Smooth muscle cell (in vitro differentiated cells): ENCODE data around the gene PLCB1. TPM values are rescaled to one million over a fixed set of nuclear protein-coding genes. Genes with fewer than 3 reads are reported as not detected.

Experiments used
- DNase-seq: peaks from one replicate; lab custom pipeline; 2025; ENCODE audit not compliant: unreplicated experiment; lab: John Stamatoyannopoulos, UW
- H2AFZ ChIP-seq: fragments of 200-600 bp; sonication (generic); 2 replicates; pipeline ENCODE4 v1.6.0; 2016; ENCODE audit warnings: antibody characterized with exemption, low read depth, mild to moderate bottlenecking
- H3F3A ChIP-seq: fragments of 200-600 bp; sonication (generic); 2 replicates; pipeline ENCODE4 v1.6.0; 2017; ENCODE audit warnings: antibody characterized with exemption, low read depth
- H3K27ac ChIP-seq: fragments of 200-600 bp; sonication (generic); 2 replicates; pipeline ENCODE4 v1.5.1; 2016; ENCODE audit warnings: low read depth, mild to moderate bottlenecking
- H3K27me3 ChIP-seq: fragments of 200-600 bp; sonication (generic); 2 replicates; pipeline ENCODE4 v1.6.1; 2016; ENCODE audit warnings: low read depth, mild to moderate bottlenecking
- H3K36me3 ChIP-seq: fragments of 200-600 bp; sonication (generic); 2 replicates; pipeline ENCODE4 v1.5.1; 2016; ENCODE audit warnings: low read depth
- H3K4me1 ChIP-seq: fragments of 200-600 bp; sonication (generic); 2 replicates; pipeline ENCODE4 v1.5.1; 2016; ENCODE audit warnings: low read depth
- H3K4me2 ChIP-seq: fragments of 200-600 bp; sonication (generic); 2 replicates; pipeline ENCODE4 v1.6.0; 2016; ENCODE audit warnings: mild to moderate bottlenecking
- H3K4me3 ChIP-seq: fragments of 200-600 bp; sonication (generic); 2 replicates; pipeline ENCODE4 v1.5.1; 2016; ENCODE audit warnings: mild to moderate bottlenecking
- H3K79me2 ChIP-seq: fragments of 200-600 bp; sonication (generic); 2 replicates; pipeline ENCODE4 v1.6.0; 2016; ENCODE audit warnings: low read depth, mild to moderate bottlenecking
- H3K9ac ChIP-seq: fragments of 200-600 bp; sonication (generic); 2 replicates; pipeline ENCODE4 v1.6.0; 2016; ENCODE audit warnings: low read depth
- H3K9me3 ChIP-seq: fragments of 200-600 bp; sonication (generic); replicated peaks from 2 replicates; pipeline ENCODE4 v1.5.1; 2016; ENCODE audit warnings: low read depth
- H4K20me1 ChIP-seq: fragments of 200-600 bp; sonication (generic); 2 replicates; pipeline ENCODE4 v1.6.0; 2016; ENCODE audit warnings: low read depth
- WGBS: methylation state at CpG from one replicate; pipeline ENCODE4 v1.1.7; 2016; ENCODE audit warnings: low lambda C conversion rate; 5-methylcytosine and 5-hydroxymethylcytosine counted together
- polyA plus RNA-seq: library from polyadenylated mRNA; unstranded; fragments of >200 nt; fragmentation: Nextera tagmentation; extraction: Ambion mirVana; gene quantifications from 2 replicates; pipeline ENCODE4 v1.2.1, GENCODE V29; 2016
- total RNA-seq: library from RNA; depleted of rRNA; stranded (reverse); fragments of >200 nt; gene quantifications from 2 replicates; pipeline ENCODE4 v1.2.3, GENCODE V29; 2014
- TF ChIP-seq, protein P1 (sequence below): fragments of 200-600 bp; sonication (generic); IDR thresholded peaks from 2 replicates; pipeline ENCODE4 v1.5.1; 2017; ENCODE audit warnings: borderline replicate concordance, mild to moderate bottlenecking, antibody characterized with exemption; ENCODE audit not compliant: insufficient read depth, poor library complexity, severe bottlenecking

The PLCB1 gene
- total and polyA plus RNA-seq, 2 experiments from 2014 or later = 4.7 to 25.3 TPM

DNA sequence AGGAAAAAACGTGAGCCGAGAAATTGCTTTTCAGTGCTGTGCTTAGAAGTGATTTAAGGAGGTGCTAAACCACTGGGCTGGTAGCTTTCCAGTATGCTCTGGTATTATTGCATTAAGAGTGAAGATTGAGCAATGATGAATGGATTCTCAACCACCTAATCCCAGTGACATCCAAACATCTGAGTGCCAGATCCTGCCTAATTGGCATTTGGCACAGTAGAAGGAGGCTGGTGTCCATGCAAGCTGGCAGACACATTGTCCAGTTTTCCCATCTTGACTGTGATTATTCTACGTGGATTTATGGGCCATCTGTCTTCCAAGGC is 538.8 kb downstream of the PLCB1 start:
- H3F3A ChIP-seq = no peaks in the 10 kb centered on the region
- no peak overlapping the region for H3K9ac ChIP-seq
- 40% methylated on average over 3 of the region's 3 CpGs for WGBS
- no peak overlapping the region for H3K4me2 ChIP-seq
- H3K79me2 ChIP-seq = no peaks in the 10 kb centered on the region
- H3K27me3 ChIP-seq = peaks cover 4% of the 10 kb centered on the region
- no peaks in the 10 kb centered on the region for H3K9me3 ChIP-seq
- no peak overlapping the region for H2AFZ ChIP-seq
- H3K27ac ChIP-seq = no peak overlapping the region
- H3K36me3 ChIP-seq = no peaks in the 10 kb centered on the region
- no peak for DNase-seq
- TF ChIP-seq, protein P1, sequence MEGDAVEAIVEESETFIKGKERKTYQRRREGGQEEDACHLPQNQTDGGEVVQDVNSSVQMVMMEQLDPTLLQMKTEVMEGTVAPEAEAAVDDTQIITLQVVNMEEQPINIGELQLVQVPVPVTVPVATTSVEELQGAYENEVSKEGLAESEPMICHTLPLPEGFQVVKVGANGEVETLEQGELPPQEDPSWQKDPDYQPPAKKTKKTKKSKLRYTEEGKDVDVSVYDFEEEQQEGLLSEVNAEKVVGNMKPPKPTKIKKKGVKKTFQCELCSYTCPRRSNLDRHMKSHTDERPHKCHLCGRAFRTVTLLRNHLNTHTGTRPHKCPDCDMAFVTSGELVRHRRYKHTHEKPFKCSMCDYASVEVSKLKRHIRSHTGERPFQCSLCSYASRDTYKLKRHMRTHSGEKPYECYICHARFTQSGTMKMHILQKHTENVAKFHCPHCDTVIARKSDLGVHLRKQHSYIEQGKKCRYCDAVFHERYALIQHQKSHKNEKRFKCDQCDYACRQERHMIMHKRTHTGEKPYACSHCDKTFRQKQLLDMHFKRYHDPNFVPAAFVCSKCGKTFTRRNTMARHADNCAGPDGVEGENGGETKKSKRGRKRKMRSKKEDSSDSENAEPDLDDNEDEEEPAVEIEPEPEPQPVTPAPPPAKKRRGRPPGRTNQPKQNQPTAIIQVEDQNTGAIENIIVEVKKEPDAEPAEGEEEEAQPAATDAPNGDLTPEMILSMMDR = no peak
- H3K4me3 ChIP-seq = no peak overlapping the region
- no peaks in the 10 kb centered on the region for H3K4me1 ChIP-seq
- no peaks in the 10 kb centered on the region for H4K20me1 ChIP-seq

DNA sequence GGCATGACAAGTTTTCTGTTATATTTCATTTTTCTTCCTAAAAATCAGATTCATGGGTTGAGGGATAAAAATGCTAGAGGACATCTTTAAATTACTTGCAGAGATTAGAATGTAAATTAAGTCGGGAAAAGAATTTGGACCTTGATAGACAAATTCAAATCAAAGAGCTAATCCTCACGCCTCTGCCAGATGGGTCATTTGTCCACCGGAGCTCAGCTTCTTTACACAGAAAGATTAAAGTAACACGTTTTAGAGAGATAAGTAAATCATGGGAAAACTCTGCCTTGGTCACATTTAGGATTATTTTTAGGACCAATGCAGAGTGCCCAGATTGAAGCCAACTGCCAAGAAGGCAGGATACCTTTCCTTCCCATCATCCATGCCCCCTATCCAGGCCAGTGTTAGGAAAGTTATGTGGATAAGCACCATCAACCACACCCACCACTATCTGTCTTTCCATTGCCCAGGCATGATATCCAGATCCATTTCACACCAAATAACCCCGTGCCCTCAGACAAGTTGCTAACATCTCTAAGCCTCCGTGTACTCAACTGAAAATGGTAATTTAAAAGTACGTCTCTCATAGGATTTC is 539.4 kb downstream of the PLCB1 start:
- H3K4me3 ChIP-seq = no peak overlapping the region
- H2AFZ ChIP-seq = no peak overlapping the region
- H4K20me1 ChIP-seq = no peaks in the 10 kb centered on the region
- no peak overlapping the region for H3K4me2 ChIP-seq
- H3K27ac ChIP-seq = no peak overlapping the region
- no peaks in the 10 kb centered on the region for H3K79me2 ChIP-seq
- peaks cover 4% of the 10 kb centered on the region for H3K27me3 ChIP-seq
- WGBS = 53% methylated on average over 7 of the region's 7 CpGs
- no peaks in the 10 kb centered on the region for H3F3A ChIP-seq
- H3K36me3 ChIP-seq = no peaks in the 10 kb centered on the region
- H3K4me1 ChIP-seq = no peaks in the 10 kb centered on the region
- H3K9ac ChIP-seq = no peak overlapping the region
- TF ChIP-seq, protein P1 = no peak
- no peak for DNase-seq
- H3K9me3 ChIP-seq = no peaks in the 10 kb centered on the region

DNA sequence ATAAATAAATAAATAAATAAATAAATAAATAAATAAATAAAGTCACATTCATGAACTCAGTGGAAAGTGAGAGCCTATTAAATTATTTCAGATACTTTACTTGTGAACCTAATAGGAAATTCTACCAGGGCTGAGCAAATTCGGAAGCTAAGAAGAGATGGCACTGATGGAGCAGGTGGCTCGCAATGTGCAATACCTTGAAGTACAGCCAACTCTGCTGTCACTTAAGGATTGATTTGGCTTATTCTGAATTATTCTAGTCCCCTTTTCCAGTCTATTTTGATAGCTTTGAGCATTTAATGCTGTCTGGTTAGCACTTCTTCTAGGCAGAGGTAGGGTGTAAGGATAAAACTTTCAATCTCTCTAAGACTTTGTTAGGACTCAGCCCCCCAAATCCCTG is 541.0 kb downstream of the PLCB1 start:
- H2AFZ ChIP-seq = no peak overlapping the region
- no peak overlapping the region for H3K4me2 ChIP-seq
- H3F3A ChIP-seq = no peaks in the 10 kb centered on the region
- H3K4me3 ChIP-seq = no peak overlapping the region
- H3K9ac ChIP-seq = no peak overlapping the region
- WGBS = 95% methylated on average over 2 of the region's 2 CpGs
- TF ChIP-seq, protein P1 = no peak
- no peaks in the 10 kb centered on the region for H4K20me1 ChIP-seq
- no peaks in the 10 kb centered on the region for H3K9me3 ChIP-seq
- H3K79me2 ChIP-seq = no peaks in the 10 kb centered on the region
- no peaks in the 10 kb centered on the region for H3K4me1 ChIP-seq
- no peaks in the 10 kb centered on the region for H3K36me3 ChIP-seq
- no peak overlapping the region for H3K27ac ChIP-seq
- no peak for DNase-seq
- peaks cover 4% of the 10 kb centered on the region for H3K27me3 ChIP-seq

- Histone ChIP-seq H3K79me2 (no peaks in the 10 kb centered on the region), H3K27ac (no peak overlapping the region), H3K9me3 (no peaks in the 10 kb centered on the region), H3K4me3 (no peak overlapping the region), H3K27me3 (peaks cover 8% of the 10 kb centered on the region), H2AFZ (no peak overlapping the region), H3K36me3 (no peaks in the 10 kb centered on the region), H3K4me1 (no peaks in the 10 kb centered on the region), H3K4me2 (no peak overlapping the region), H4K20me1 (no peaks in the 10 kb centered on the region), H3F3A (no peaks in the 10 kb centered on the region), H3K9ac (no peak overlapping the region)
- TF ChIP-seq, protein P1 = no peak
- 96% methylated on average over 10 of the region's 10 CpGs for WGBS
- DNase-seq = no peak
Measured at GRCh38 chr20:8675896-8676295, 543.8 kb downstream of the PLCB1 start.
